Measurements from ENCODE around the gene CYP1A2.

The CYP1A2 gene

GRCh38 chr15:74773731-74774252 is 25.1 kb downstream of the CYP1A2 start:
- H3K9me3 ChIP-seq, result no peaks in the 10 kb centered on the region
- intact Hi-C loops (cut with DNase I; ENCODE audit: low total_unique reads), result no loop called here
- H3K27me3 ChIP-seq, result peaks cover 0 to 18% of the 10 kb centered on the region in 2 donors
- H3K4me1 ChIP-seq, result peaks cover 0 to 20% (median 5%) of the 10 kb centered on the region in 4 donors
- DNase-seq, result no peak
- no peaks in the 10 kb centered on the region for H3K36me3 ChIP-seq
- H3K27ac ChIP-seq, result no peak overlapping the region
- no peak for TF ChIP-seq CTCF (IDR thresholded peaks at IDR 0.05)
- no peak overlapping the region for H3K4me3 ChIP-seq

GRCh38 chr15:74775132-74775562 is 26.5 kb downstream of the CYP1A2 start:
- Histone ChIP-seq H3K36me3 (no peaks in the 10 kb centered on the region), H3K27me3 (peaks cover 0 to 8% of the 10 kb centered on the region in 2 donors), H3K4me3 (no peak overlapping the region), H3K4me1 (peaks cover 0 to 20% (median 4%) of the 10 kb centered on the region in 4 donors), H3K27ac (no peak overlapping the region), H3K9me3 (no peaks in the 10 kb centered on the region)
- no peak for TF ChIP-seq CTCF (IDR thresholded peaks at IDR 0.05)
- intact Hi-C loops (cut with DNase I; ENCODE audit: low total_unique reads), result loop anchor here (5.0 kb wide), 1 partner anchor 177 kb away; no protein-coding TSS in a partner anchor
- no peak for DNase-seq

- no peaks in the 10 kb centered on the region for H3K9me3 ChIP-seq
- H3K4me1 ChIP-seq, result peaks cover 0 to 23% (median 6%) of the 10 kb centered on the region in 4 donors
- intact Hi-C loops (cut with DNase I; ENCODE audit: low total_unique reads), result loop anchor here (5.0 kb wide), 1 partner anchor 176 kb away; no protein-coding TSS in a partner anchor
- TF ChIP-seq CTCF (IDR thresholded peaks at IDR 0.05), result no peak
- no peak overlapping the region for H3K27ac ChIP-seq
- DNase-seq, result no peak
- no peaks in the 10 kb centered on the region for H3K36me3 ChIP-seq
- no peak overlapping the region for H3K4me3 ChIP-seq
- peaks cover 0 to under 1% of the 10 kb centered on the region in 2 donors for H3K27me3 ChIP-seq
These were observed 27.2 kb downstream of the CYP1A2 start for GRCh38 chr15:74775894-74776293.

- H3K36me3 ChIP-seq, result no peaks in the 10 kb centered on the region
- peaks cover 0 to 24% (median 12%) of the 10 kb centered on the region in 4 donors for H3K4me1 ChIP-seq
- intact Hi-C loops (cut with DNase I; ENCODE audit: low total_unique reads), result loop anchor here (5.0 kb wide), 1 partner anchor 175 kb away; no protein-coding TSS in a partner anchor
- H3K27ac ChIP-seq, result no peak overlapping the region
- no peak for DNase-seq
- H3K9me3 ChIP-seq, result no peaks in the 10 kb centered on the region
- no peak overlapping the region for H3K4me3 ChIP-seq
- no peaks in the 10 kb centered on the region for H3K27me3 ChIP-seq
- no peak for TF ChIP-seq CTCF (IDR thresholded peaks at IDR 0.05)
These were observed 28.4 kb downstream of the CYP1A2 start for GRCh38 chr15:74776821-74777768.

GRCh38 chr15:74777769-74778598 is 29.3 kb downstream of the CYP1A2 start:
- H3K9me3 ChIP-seq, result no peaks in the 10 kb centered on the region
- TF ChIP-seq CTCF (IDR thresholded peaks at IDR 0.05), result no peak
- DNase-seq, result no peak
- H3K36me3 ChIP-seq, result no peaks in the 10 kb centered on the region
- H3K4me3 ChIP-seq, result no peak overlapping the region
- H3K4me1 ChIP-seq, result peaks cover 0 to 29% (median 17%) of the 10 kb centered on the region in 4 donors
- intact Hi-C loops (cut with DNase I; ENCODE audit: low total_unique reads), result loop anchor here (5.0 kb wide), 1 partner anchor 174 kb away; no protein-coding TSS in a partner anchor
- H3K27ac ChIP-seq, result no peak overlapping the region
- H3K27me3 ChIP-seq, result no peaks in the 10 kb centered on the region

Measured in tibial artery (tissue), 4 donors.